Esophagus squamous epithelium (tissue), 5 donors: ENCODE measurements around the gene ELMO1. TPM values are rescaled to one million over a fixed set of nuclear protein-coding genes. Genes with fewer than 3 reads are reported as not detected.

ENCODE experiments used
- DNase-seq: peaks from one replicate; lab custom pipeline; 2025; lab: John Stamatoyannopoulos, UW
- H3K27ac ChIP-seq, 4 donors: fragments of 200-600 bp; sonication (generic); one replicate each; pipeline ENCODE4 v1.5.1; 2016 to 2019; ENCODE audit warnings: mild to moderate bottlenecking in 1 of 4
- H3K27me3 ChIP-seq, 4 donors: fragments of 200-600 bp; sonication (generic); 1 replicate in 3 of 4; 2 replicates in 1 of 4; pipeline versions ENCODE4 v1.5.1 to v1.6.0; 2017 to 2021; ENCODE audit warnings: antibody characterized with exemption in 1 of 4
- H3K36me3 ChIP-seq, 3 donors: fragments of 200-600 bp; sonication (generic); one replicate each; pipeline ENCODE4 v1.5.1; 2016 to 2019
- H3K4me1 ChIP-seq, 3 donors: fragments of 200-600 bp; sonication (generic); one replicate each; pipeline ENCODE4 v1.5.1; 2017 to 2019
- H3K4me3 ChIP-seq, 4 donors: fragments of 200-600 bp; sonication (generic); 1 replicate in 3 of 4; 2 replicates in 1 of 4; pipeline ENCODE4 v1.5.1; 2016 to 2019; ENCODE audit warnings: mild to moderate bottlenecking in 2 of 4, moderate library complexity in 1 of 4
- H3K9me3 ChIP-seq, 3 donors: fragments of 200-600 bp; sonication (generic); one replicate each; pipeline ENCODE4 v1.5.1; 2016 to 2019
- CTCF ChIP-seq, 6 experiments: fragments of 450-650 bp in 4 of 6; fragments of 200-600 bp in 2 of 6; sonication (generic) in 2 of 6; IDR thresholded peaks; one replicate each; pipeline ENCODE4 v1.5.1; 2016 to 2019; ENCODE audit warnings: antibody characterized with exemption in 6 of 6, mild to moderate bottlenecking in 4 of 6, moderate library complexity in 4 of 6
- POLR2A ChIP-seq, 4 donors: fragments of 450-650 bp; IDR thresholded peaks; one replicate each; pipeline ENCODE4 v1.6.1; 2017; ENCODE audit warnings: antibody characterized with exemption in 4 of 4, mild to moderate bottlenecking in 4 of 4, moderate library complexity in 3 of 4
- WGBS, 2 donors: methylation state at CpG; one replicate each; pipeline ENCODE4 v1.1.5; 2018; 5-methylcytosine and 5-hydroxymethylcytosine counted together
- intact Hi-C: fragments of 100-400 bp; cut with DNase I; formaldehyde crosslinking; loops from one replicate; pipeline ENCODE4 v1.15.0; 2022
- total RNA-seq, 4 donors: library from RNA; depleted of rRNA; stranded (reverse); fragments of >200 nt; gene quantifications; one replicate each; pipeline ENCODE4 v1.1.0, GENCODE V29; 2016
- donor health status: DM: yes; HTN: yes; CAD: no.

ELMO1 gene
- total RNA-seq, 4 donors from 2014 or later: 0.68 to 36.6 (median 11.8) TPM

DNA sequence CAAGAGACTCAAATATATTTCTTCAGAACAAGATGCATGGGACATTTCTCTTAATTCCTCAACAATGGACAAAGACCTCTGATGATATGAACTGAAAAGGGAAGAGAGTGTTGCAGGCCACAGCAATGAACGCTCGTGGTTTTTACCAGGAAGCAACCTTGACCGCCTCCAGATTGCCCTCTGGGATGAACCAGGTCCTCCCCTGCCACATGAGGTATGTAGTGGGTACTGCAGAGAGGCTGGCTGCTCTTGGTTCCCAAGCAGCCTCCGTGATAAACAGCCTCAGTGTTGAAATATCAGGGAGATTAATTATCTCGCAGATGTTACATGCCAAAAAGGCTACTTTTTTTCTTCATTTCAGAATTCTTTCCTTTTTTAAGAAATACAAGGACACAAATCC is 338.8 kb downstream of the ELMO1 start:
- no peak for DNase-seq
- intact Hi-C loops: no loop called here

DNA sequence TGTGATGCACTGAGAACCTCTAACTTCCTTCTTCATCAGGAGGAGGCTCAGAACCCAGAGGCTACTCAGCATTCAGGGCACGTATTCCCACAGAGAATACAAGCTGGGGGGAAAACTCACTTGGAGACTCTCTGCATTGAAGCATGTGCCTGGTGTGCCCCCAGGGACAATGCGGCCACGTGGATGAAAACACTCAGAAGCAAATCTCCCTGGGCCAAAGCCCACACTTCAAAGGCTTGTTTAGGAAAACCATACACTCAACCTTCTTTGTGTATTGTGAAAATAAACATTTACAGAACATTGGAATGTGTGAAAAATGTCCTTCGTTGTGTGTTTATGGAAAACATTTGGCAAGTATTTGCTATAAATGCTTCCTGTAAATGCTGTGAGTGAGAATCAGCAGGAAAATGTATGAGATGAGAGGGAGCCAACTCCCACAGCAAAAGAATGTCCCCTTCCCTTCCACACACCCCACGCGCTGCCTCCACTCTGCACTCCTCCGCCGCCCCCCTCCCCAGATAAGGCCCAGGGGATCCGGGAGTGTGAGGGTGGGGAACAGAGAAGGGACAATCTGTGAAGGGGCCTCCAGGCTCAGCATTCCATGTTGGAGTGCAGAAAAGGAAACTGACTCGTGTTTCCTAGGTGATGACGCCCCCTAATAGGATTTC is 339.5 kb downstream of the ELMO1 start:
- DNase-seq: no peak
- intact Hi-C loops: no loop called here
- Histone ChIP-seq H3K9me3 (no peaks in the 10 kb centered on the region), H3K27ac (peak overlapping the region in 2 of 4 donors; percentile 60 to 65), H3K4me1 (peaks cover 0 to 25% (median 16%) of the 10 kb centered on the region in 3 donors), H3K27me3 (no peaks in the 10 kb centered on the region), H3K4me3 (no peak overlapping the region), H3K36me3 (no peaks in the 10 kb centered on the region)
- TF ChIP-seq POLR2A (IDR thresholded peaks at IDR 0.05) (no peak), CTCF (IDR thresholded peaks at IDR 0.05) (no peak)
- WGBS, 2 donors: 55 to 77% methylated on average over 10 to 11 of the region's 11 CpGs

More for the DNA sequence above, 338.8 kb downstream of the ELMO1 start:
- Histone ChIP-seq H3K4me1 (peaks cover 0 to 25% (median 16%) of the 10 kb centered on the region in 3 donors), H3K36me3 (no peaks in the 10 kb centered on the region), H3K9me3 (no peaks in the 10 kb centered on the region), H3K4me3 (no peak overlapping the region), H3K27me3 (no peaks in the 10 kb centered on the region), H3K27ac (peak overlapping the region in 2 of 4 donors; percentile 60 to 65)
- TF ChIP-seq POLR2A (IDR thresholded peaks at IDR 0.05): no peak
- peak in 3 of 6 experiments; percentile 5 to 14 (median 12) for TF ChIP-seq CTCF (IDR thresholded peaks at IDR 0.05)
- 45 to 53% methylated on average over 5 of the region's 5 CpGs for WGBS, 2 donors

- Histone ChIP-seq H3K4me1 (peaks cover 0 to 25% (median 16%) of the 10 kb centered on the region in 3 donors), H3K36me3 (no peaks in the 10 kb centered on the region), H3K27ac (no peak overlapping the region), H3K9me3 (no peaks in the 10 kb centered on the region), H3K27me3 (no peaks in the 10 kb centered on the region), H3K4me3 (no peak overlapping the region)
- no peak for DNase-seq
- WGBS, 2 donors: 75 to 100% methylated on average over 1 of the region's 1 CpG
- TF ChIP-seq POLR2A (IDR thresholded peaks at IDR 0.05): no peak
- TF ChIP-seq CTCF (IDR thresholded peaks at IDR 0.05): no peak
- intact Hi-C loops: no loop called here
Measured at GRCh38 chr7:37108615-37109014, 340.0 kb downstream of the ELMO1 start.

DNA sequence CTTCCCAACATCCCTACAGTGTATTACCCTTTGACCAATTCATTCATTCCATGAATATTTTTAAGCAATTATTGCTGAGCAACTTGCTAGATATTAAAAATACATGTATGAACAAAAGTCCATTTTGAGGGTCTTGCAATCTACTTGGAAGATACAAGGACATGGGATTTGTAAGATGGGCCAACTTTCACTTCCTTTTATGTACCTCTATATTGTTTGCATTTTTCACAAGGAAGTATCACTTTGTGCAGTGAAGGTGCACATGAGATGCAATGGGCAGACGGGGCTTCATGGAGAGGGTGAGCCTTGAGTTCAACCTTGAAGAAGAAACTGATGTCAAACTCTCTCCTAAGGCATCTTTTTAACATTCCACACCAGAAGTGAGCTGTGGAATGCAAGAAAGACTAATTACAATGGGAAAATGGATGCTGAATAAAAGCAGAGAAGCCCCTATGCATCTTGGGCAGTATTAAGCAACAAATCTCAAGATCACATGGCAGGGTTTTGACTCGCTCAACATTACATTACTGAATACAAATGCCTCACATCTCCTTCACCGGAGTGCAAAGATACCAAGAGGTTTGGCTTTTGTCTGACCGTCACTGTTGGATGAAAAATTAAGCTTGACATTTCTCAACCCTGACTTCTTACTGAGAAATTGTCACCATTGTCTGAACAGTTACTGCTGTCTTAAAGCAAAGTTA is 341.5 kb downstream of the ELMO1 start:
- 70 to 77% methylated on average over 4 of the region's 4 CpGs for WGBS, 2 donors
- no peak for DNase-seq
- no peaks in the 10 kb centered on the region for H3K36me3 ChIP-seq
- intact Hi-C loops: no loop called here
- H3K4me3 ChIP-seq: no peak overlapping the region
- no peaks in the 10 kb centered on the region for H3K27me3 ChIP-seq
- TF ChIP-seq POLR2A (IDR thresholded peaks at IDR 0.05): no peak
- TF ChIP-seq CTCF (IDR thresholded peaks at IDR 0.05): no peak
- peaks cover 0 to 25% (median 16%) of the 10 kb centered on the region in 3 donors for H3K4me1 ChIP-seq
- no peaks in the 10 kb centered on the region for H3K9me3 ChIP-seq
- no peak overlapping the region for H3K27ac ChIP-seq

GRCh38 chr7:37105762-37106161 is 342.9 kb downstream of the ELMO1 start:
- TF ChIP-seq CTCF (IDR thresholded peaks at IDR 0.05): no peak
- TF ChIP-seq POLR2A (IDR thresholded peaks at IDR 0.05): no peak
- intact Hi-C loops: no loop called here
- H3K27me3 ChIP-seq: no peaks in the 10 kb centered on the region
- H3K27ac ChIP-seq: no peak overlapping the region
- no peak for DNase-seq
- no peak overlapping the region for H3K4me3 ChIP-seq
- 89 to 90% methylated on average over 4 of the region's 4 CpGs for WGBS, 2 donors
- peaks cover 0 to 34% (median 20%) of the 10 kb centered on the region in 3 donors for H3K4me1 ChIP-seq
- H3K36me3 ChIP-seq: no peaks in the 10 kb centered on the region
- H3K9me3 ChIP-seq: no peaks in the 10 kb centered on the region
